Retinal pigment epithelial cell (primary cell): ENCODE measurements around the gene IRS1.

Source experiments
- DNase-seq: peaks from one replicate; pipeline ENCODE4 v3.0.0-alpha.2; 2010; ENCODE audit warnings: low read depth
- H3K4me3 ChIP-seq: 2 replicates; pipeline ENCODE4 v1.5.1; 2011; ENCODE audit warnings: mild to moderate bottlenecking, low read length, control low read depth, moderate library complexity
- CTCF ChIP-seq: conservative IDR thresholded peaks from 2 replicates; pipeline ENCODE4 v1.5.1; 2011; ENCODE audit warnings: low read depth, low read length, control low read depth, inconsistent platforms

The IRS1 gene

GRCh38 chr2:226698671-226699070 is 100.9 kb downstream of the IRS1 start:
- no peak for DNase-seq
- no peak overlapping the region for H3K4me3 ChIP-seq
- no peak for TF ChIP-seq CTCF

- H3K4me3 ChIP-seq, result no peak overlapping the region
- no peak for TF ChIP-seq CTCF
- no peak for DNase-seq
Measured at GRCh38 chr2:226694586-226695284, 104.9 kb downstream of the IRS1 start.

GRCh38 chr2:226694149-226694548 is 105.5 kb downstream of the IRS1 start:
- no peak for DNase-seq
- H3K4me3 ChIP-seq, result no peak overlapping the region
- TF ChIP-seq CTCF, result no peak

GRCh38 chr2:226693521-226693920 is 106.1 kb downstream of the IRS1 start:
- no peak for TF ChIP-seq CTCF
- no peak overlapping the region for H3K4me3 ChIP-seq
- DNase-seq, result no peak

- H3K4me3 ChIP-seq, result no peak overlapping the region
- no peak for DNase-seq
- no peak for TF ChIP-seq CTCF
Measured at GRCh38 chr2:226692521-226693126, 107.0 kb downstream of the IRS1 start.

GRCh38 chr2:226691255-226691654 is 108.4 kb downstream of the IRS1 start:
- no peak for DNase-seq
- no peak overlapping the region for H3K4me3 ChIP-seq
- TF ChIP-seq CTCF, result no peak

- TF ChIP-seq CTCF, result no peak
- H3K4me3 ChIP-seq, result no peak overlapping the region
- no peak for DNase-seq
Measured at GRCh38 chr2:226690461-226691024, 109.1 kb downstream of the IRS1 start.
